Lung microvascular endothelial cell (primary cell): ENCODE data around the gene PLAC9. TPM values are rescaled to one million over a fixed set of nuclear protein-coding genes. Genes with fewer than 3 reads are reported as not detected.
"Not testable (repeated sequence)": the region's sequence is repeated elsewhere in the genome, so short reads cannot be mapped to it uniquely, and the experiment has no call there.

ENCODE experiments used
- DNase-seq, 2 donors: peaks; one replicate each; pipeline versions ENCODE4 v3.0.0 to v3.0.0-alpha.2; 2010; ENCODE audit warnings: low read depth in 2 of 2
- total RNA-seq: library from RNA; depleted of rRNA; stranded (reverse); fragments of >200 nt; gene quantifications from 2 replicates; pipeline ENCODE4 v1.2.1, GENCODE V29; 2014

PLAC9 gene
- total RNA-seq: 0.40 and 2.0 TPM in 2 replicates

- DNase-seq: peak; percentile 21 to 43
These were observed at the start of gene PLAC9 for GRCh38 chr10:80132299-80133139. TSS of gene PLAC9 (plus strand) at chr10:80132730. CDS start at chr10:80132763, 33 bp downstream.

- peak in 1 of 2 donors; percentile 71 for DNase-seq
These were observed 42.4 kb upstream of the PLAC9 start for GRCh38 chr10:80090121-80090520.

GRCh38 chr10:80094231-80094630 is 38.3 kb upstream of the PLAC9 start:
- no peak for DNase-seq

- not testable (repeated sequence) for DNase-seq
These were observed 34.3 kb upstream of the PLAC9 start for GRCh38 chr10:80098272-80098671.

- DNase-seq: not testable (repeated sequence)
These were observed 33.2 kb upstream of the PLAC9 start for GRCh38 chr10:80099295-80099694.

GRCh38 chr10:80100116-80100515 is 32.4 kb upstream of the PLAC9 start:
- no peak for DNase-seq

- no peak for DNase-seq
These were observed 31.5 kb upstream of the PLAC9 start for GRCh38 chr10:80100861-80101695.

- peak; percentile 33 to 39 for DNase-seq
These were observed 28.2 kb upstream of the PLAC9 start for GRCh38 chr10:80104066-80104926.

- no peak for DNase-seq
These were observed 23.8 kb upstream of the PLAC9 start for GRCh38 chr10:80108576-80109239.

GRCh38 chr10:80110986-80111385 is 21.5 kb upstream of the PLAC9 start:
- DNase-seq: no peak

GRCh38 chr10:80118669-80119068 is 13.9 kb upstream of the PLAC9 start:
- DNase-seq: no peak

- no peak for DNase-seq
These were observed 10.3 kb upstream of the PLAC9 start for GRCh38 chr10:80122110-80122710.

GRCh38 chr10:80122746-80123145 is 9.8 kb upstream of the PLAC9 start:
- DNase-seq: no peak

- DNase-seq: no peak
These were observed 5.7 kb upstream of the PLAC9 start for GRCh38 chr10:80126876-80127275.

GRCh38 chr10:80131499-80131901 is 1.0 kb upstream of the PLAC9 start:
- no peak for DNase-seq

- no peak for DNase-seq
These were observed 676 bp downstream of the PLAC9 start for GRCh38 chr10:80133206-80133605.

GRCh38 chr10:80133687-80134086 is 1.2 kb downstream of the PLAC9 start:
- not testable (repeated sequence) for DNase-seq

GRCh38 chr10:80136134-80136571 is 3.6 kb downstream of the PLAC9 start:
- peak; percentile 65 to 66 for DNase-seq

GRCh38 chr10:80137031-80137862 is 4.7 kb downstream of the PLAC9 start:
- DNase-seq: no peak
